Measurements from ENCODE around the gene ELFN1.

ELFN1 gene

GRCh38 chr7:1794888-1795542 lies 124.9 kb downstream of the ELFN1 start:
- no peak for DNase-seq (ENCODE audit: low read depth, low spot score)

Measured in astrocyte of the hippocampus (primary cell).